K562 (cell line): ENCODE data around the gene SMG6. TPM values are rescaled to one million over a fixed set of nuclear protein-coding genes. Genes with fewer than 3 reads are reported as not detected.

Experiments used
- CCAR2 ChIP-seq: fragments of 200-400 bp; formaldehyde crosslinking; IDR thresholded peaks from 2 replicates; pipeline ENCODE4 v1.6.1; 2017; ENCODE audit warnings: mild to moderate bottlenecking, low read depth, low read length
- PHF8 ChIP-seq: fragments of 200-600 bp; sonication (generic); IDR thresholded peaks from 2 replicates; pipeline ENCODE4 v1.6.1; 2012; ENCODE audit warnings: mixed run types, mild to moderate bottlenecking, inconsistent platforms, low read length, moderate library complexity, borderline replicate concordance
- PYGO2 ChIP-seq: fragments of 450-650 bp; IDR thresholded peaks from 2 replicates; pipeline ENCODE4 v1.6.1; 2016; ENCODE audit warnings: mild to moderate bottlenecking, missing genetic modification characterization, moderate library complexity, missing compliant biosample characterization
- RHOXF2B ChIP-seq: fragments of 250-450 bp; sonication (Bioruptor Pico); conservative IDR thresholded peaks from 2 replicates; pipeline ENCODE4 v1.5.1; 2021
- ZBTB7A ChIP-seq: IDR thresholded peaks from 2 replicates; pipeline ENCODE4 v1.6.1; 2011; ENCODE audit warnings: low read depth, mild to moderate bottlenecking, low read length, moderate library complexity, borderline replicate concordance; ENCODE audit not compliant: control insufficient read depth
- ZNF830 ChIP-seq: fragments of 250-450 bp; sonication (Bioruptor Pico); IDR thresholded peaks from 2 replicates; pipeline ENCODE4 v1.5.0; 2021; ENCODE audit warnings: mild to moderate bottlenecking
- polyA plus RNA-seq, 8 experiments: library from polyadenylated mRNA; depleted of rRNA in 4 of 8; stranded (reverse) in 5 of 8; unstranded in 3 of 8; fragments of >200 nt; fragmentation: Nextera tagmentation in 2 of 8; fragmentation: Illumina TruSeq in 1 of 8; extraction: Ambion mirVana in 2 of 8; extraction: Trizol in 1 of 8; gene quantifications; 2 replicates each; pipeline versions ENCODE4 v1.2.1 to v1.2.3, GENCODE V29; 2011 to 2014; ENCODE audit warnings: inconsistent platforms in 1 of 8, missing spikeins in 1 of 8
- total RNA-seq, 7 experiments: library from RNA; depleted of rRNA in 6 of 7; stranded (reverse); fragments of >200 nt in 6 of 7; fragmentation: Illumina TruSeq in 2 of 7; extraction: Trizol in 2 of 7; gene quantifications; 2 replicates each; pipeline versions ENCODE4 v1.2.1 to v1.2.3, GENCODE V29; 2011 to 2021; ENCODE audit warnings: low replicate concordance in 1 of 7
- TF ChIP-seq, protein P1 (sequence below): fragments of 450-650 bp; IDR thresholded peaks from 2 replicates; pipeline ENCODE4 v1.6.1; 2016; ENCODE audit warnings: mild to moderate bottlenecking, moderate library complexity
- TF ChIP-seq, protein P2 (sequence below): IDR thresholded peaks from 2 replicates; pipeline ENCODE4 v1.6.1; 2014; ENCODE audit warnings: antibody characterized with exemption
- TF ChIP-seq, protein P3 (sequence below), 2 experiments: fragments of 450-650 bp in 1 of 2; sonication (generic) in 1 of 2; formaldehyde crosslinking; conservative IDR thresholded peaks; 2 replicates each; pipeline versions ENCODE4 v1.4.0 to v1.8.1; 2020 to 2022; ENCODE audit warnings: mild to moderate bottlenecking in 1 of 2, missing genetic modification reagents in 1 of 2

SMG6 gene
- total and polyA plus RNA-seq, 9 of the 15 experiments (the other 6 are each of a cell fraction or from before 2014, with no cell fraction given): 0.44 to 13.9 (median 6.0) TPM

DNA sequence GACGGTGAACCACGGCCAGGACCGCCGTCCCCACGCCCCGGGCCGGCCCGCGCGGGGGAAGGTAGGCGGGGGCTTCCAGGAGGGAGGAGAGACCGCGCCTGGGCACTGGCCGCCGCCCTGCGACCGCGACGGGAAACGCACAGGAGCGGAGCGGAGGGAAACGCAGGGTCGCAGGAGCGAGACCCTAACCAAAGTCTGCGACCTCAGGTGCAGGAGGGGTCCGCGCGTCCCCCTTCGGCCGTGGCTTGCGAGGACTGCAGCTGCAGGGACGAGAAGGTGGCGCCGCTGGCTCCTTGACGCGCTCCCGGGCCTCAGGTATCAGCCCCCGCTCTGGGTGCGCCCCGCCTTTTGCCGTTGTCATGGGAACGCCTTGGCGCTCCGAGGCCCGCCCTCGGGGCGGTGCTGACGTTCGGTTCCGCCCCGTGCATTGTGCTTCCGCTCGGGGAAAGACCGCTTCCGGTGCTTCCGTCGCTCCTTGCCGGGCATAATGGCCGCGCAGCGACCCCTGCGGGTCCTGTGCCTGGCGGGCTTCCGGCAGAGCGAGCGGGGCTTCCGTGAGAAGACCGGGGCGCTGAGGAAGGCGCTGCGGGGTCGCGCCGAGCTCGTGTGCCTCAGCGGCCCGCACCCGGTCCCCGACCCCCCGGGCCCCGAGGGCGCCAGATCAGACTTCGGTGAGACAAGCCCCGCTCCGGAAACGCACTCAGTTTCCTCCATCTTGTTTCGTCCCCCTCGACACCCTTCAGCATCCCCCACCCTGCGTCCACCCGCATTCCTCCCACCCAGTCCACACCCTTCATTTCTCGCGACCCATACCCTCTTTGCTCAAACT lies 261.8 kb downstream of the SMG6 start, which contains the start of gene OVCA2 (continued):
- TF ChIP-seq, protein P1, sequence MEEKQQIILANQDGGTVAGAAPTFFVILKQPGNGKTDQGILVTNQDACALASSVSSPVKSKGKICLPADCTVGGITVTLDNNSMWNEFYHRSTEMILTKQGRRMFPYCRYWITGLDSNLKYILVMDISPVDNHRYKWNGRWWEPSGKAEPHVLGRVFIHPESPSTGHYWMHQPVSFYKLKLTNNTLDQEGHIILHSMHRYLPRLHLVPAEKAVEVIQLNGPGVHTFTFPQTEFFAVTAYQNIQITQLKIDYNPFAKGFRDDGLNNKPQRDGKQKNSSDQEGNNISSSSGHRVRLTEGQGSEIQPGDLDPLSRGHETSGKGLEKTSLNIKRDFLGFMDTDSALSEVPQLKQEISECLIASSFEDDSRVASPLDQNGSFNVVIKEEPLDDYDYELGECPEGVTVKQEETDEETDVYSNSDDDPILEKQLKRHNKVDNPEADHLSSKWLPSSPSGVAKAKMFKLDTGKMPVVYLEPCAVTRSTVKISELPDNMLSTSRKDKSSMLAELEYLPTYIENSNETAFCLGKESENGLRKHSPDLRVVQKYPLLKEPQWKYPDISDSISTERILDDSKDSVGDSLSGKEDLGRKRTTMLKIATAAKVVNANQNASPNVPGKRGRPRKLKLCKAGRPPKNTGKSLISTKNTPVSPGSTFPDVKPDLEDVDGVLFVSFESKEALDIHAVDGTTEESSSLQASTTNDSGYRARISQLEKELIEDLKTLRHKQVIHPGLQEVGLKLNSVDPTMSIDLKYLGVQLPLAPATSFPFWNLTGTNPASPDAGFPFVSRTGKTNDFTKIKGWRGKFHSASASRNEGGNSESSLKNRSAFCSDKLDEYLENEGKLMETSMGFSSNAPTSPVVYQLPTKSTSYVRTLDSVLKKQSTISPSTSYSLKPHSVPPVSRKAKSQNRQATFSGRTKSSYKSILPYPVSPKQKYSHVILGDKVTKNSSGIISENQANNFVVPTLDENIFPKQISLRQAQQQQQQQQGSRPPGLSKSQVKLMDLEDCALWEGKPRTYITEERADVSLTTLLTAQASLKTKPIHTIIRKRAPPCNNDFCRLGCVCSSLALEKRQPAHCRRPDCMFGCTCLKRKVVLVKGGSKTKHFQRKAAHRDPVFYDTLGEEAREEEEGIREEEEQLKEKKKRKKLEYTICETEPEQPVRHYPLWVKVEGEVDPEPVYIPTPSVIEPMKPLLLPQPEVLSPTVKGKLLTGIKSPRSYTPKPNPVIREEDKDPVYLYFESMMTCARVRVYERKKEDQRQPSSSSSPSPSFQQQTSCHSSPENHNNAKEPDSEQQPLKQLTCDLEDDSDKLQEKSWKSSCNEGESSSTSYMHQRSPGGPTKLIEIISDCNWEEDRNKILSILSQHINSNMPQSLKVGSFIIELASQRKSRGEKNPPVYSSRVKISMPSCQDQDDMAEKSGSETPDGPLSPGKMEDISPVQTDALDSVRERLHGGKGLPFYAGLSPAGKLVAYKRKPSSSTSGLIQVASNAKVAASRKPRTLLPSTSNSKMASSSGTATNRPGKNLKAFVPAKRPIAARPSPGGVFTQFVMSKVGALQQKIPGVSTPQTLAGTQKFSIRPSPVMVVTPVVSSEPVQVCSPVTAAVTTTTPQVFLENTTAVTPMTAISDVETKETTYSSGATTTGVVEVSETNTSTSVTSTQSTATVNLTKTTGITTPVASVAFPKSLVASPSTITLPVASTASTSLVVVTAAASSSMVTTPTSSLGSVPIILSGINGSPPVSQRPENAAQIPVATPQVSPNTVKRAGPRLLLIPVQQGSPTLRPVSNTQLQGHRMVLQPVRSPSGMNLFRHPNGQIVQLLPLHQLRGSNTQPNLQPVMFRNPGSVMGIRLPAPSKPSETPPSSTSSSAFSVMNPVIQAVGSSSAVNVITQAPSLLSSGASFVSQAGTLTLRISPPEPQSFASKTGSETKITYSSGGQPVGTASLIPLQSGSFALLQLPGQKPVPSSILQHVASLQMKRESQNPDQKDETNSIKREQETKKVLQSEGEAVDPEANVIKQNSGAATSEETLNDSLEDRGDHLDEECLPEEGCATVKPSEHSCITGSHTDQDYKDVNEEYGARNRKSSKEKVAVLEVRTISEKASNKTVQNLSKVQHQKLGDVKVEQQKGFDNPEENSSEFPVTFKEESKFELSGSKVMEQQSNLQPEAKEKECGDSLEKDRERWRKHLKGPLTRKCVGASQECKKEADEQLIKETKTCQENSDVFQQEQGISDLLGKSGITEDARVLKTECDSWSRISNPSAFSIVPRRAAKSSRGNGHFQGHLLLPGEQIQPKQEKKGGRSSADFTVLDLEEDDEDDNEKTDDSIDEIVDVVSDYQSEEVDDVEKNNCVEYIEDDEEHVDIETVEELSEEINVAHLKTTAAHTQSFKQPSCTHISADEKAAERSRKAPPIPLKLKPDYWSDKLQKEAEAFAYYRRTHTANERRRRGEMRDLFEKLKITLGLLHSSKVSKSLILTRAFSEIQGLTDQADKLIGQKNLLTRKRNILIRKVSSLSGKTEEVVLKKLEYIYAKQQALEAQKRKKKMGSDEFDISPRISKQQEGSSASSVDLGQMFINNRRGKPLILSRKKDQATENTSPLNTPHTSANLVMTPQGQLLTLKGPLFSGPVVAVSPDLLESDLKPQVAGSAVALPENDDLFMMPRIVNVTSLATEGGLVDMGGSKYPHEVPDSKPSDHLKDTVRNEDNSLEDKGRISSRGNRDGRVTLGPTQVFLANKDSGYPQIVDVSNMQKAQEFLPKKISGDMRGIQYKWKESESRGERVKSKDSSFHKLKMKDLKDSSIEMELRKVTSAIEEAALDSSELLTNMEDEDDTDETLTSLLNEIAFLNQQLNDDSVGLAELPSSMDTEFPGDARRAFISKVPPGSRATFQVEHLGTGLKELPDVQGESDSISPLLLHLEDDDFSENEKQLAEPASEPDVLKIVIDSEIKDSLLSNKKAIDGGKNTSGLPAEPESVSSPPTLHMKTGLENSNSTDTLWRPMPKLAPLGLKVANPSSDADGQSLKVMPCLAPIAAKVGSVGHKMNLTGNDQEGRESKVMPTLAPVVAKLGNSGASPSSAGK: no peak
- peak; percentile 70; the same call in 1 of the 2 replicates for TF ChIP-seq PHF8
- TF ChIP-seq CCAR2: no peak
- TF ChIP-seq RHOXF2B: no peak
- TF ChIP-seq, protein P2, sequence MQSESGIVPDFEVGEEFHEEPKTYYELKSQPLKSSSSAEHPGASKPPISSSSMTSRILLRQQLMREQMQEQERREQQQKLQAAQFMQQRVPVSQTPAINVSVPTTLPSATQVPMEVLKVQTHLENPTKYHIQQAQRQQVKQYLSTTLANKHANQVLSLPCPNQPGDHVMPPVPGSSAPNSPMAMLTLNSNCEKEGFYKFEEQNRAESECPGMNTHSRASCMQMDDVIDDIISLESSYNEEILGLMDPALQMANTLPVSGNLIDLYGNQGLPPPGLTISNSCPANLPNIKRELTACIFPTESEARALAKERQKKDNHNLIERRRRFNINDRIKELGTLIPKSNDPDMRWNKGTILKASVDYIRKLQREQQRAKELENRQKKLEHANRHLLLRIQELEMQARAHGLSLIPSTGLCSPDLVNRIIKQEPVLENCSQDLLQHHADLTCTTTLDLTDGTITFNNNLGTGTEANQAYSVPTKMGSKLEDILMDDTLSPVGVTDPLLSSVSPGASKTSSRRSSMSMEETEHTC: no peak
- no peak for TF ChIP-seq PYGO2 (tag)
- TF ChIP-seq, protein P3, sequence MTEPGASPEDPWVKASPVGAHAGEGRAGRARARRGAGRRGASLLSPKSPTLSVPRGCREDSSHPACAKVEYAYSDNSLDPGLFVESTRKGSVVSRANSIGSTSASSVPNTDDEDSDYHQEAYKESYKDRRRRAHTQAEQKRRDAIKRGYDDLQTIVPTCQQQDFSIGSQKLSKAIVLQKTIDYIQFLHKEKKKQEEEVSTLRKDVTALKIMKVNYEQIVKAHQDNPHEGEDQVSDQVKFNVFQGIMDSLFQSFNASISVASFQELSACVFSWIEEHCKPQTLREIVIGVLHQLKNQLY (CRISPR knock-in tag; conservative IDR thresholded peaks at IDR 0.05): no peak
- no peak for TF ChIP-seq ZNF830 (CRISPR knock-in tag)
- peak; percentile 89; the same call in 1 of the 2 replicates for TF ChIP-seq ZBTB7A
